Keratinocyte (primary cell): ENCODE measurements around the gene SNCA. TPM values are rescaled to one million over a fixed set of nuclear protein-coding genes. Genes with fewer than 3 reads are reported as not detected.

ENCODE experiments used
- DNase-seq: peaks from one replicate; pipeline ENCODE4 v3.0.0-alpha.2; 2011; ENCODE audit warnings: low read depth, missing footprints, low spot score
- FAIRE-seq: peaks from 2 replicates; lab custom pipeline; 2011; peaks lifted over from hg19 to GRCh38; lab: Jason Lieb, UNC
- H2AFZ ChIP-seq: 2 replicates; pipeline ENCODE4 v1.6.0; 2012; ENCODE audit warnings: low read length, control low read depth, inconsistent platforms; ENCODE audit not compliant: control insufficient read depth
- H3K27ac ChIP-seq: 2 replicates; pipeline ENCODE4 v1.5.1; 2011; ENCODE audit warnings: low read length; ENCODE audit not compliant: control insufficient read depth, insufficient read depth
- H3K27me3 ChIP-seq: 3 replicates; pipeline ENCODE4 v1.6.0; 2011; ENCODE audit warnings: low read length; ENCODE audit not compliant: control insufficient read depth, insufficient read depth; ENCODE audit errors: extremely low read depth
- H3K36me3 ChIP-seq, 2 experiments: 2 replicates in 1 of 2; 3 replicates in 1 of 2; pipeline ENCODE4 v1.5.1; 2011; ENCODE audit warnings: low read length in 2 of 2, mild to moderate bottlenecking in 1 of 2; ENCODE audit not compliant: control insufficient read depth in 2 of 2, insufficient read depth in 2 of 2; ENCODE audit errors: extremely low read depth in 1 of 2
- H3K4me1 ChIP-seq: 3 replicates; pipeline ENCODE4 v1.5.1; 2011; ENCODE audit warnings: low read length; ENCODE audit not compliant: control insufficient read depth, insufficient read depth; ENCODE audit errors: extremely low read depth
- H3K4me2 ChIP-seq: 3 replicates; pipeline ENCODE4 v1.6.0; 2011; ENCODE audit warnings: low read depth, low read length; ENCODE audit not compliant: control insufficient read depth, insufficient read depth; ENCODE audit errors: extremely low read depth
- H3K4me3 ChIP-seq, 3 experiments: fragments of 200-600 bp in 1 of 3; sonication (generic) in 1 of 3; 2 replicates in 2 of 3; 3 replicates in 1 of 3; pipeline ENCODE4 v1.5.1; 2011 to 2016; ENCODE audit warnings: low read length in 3 of 3, mild to moderate bottlenecking in 3 of 3, control low read depth in 2 of 3, inconsistent platforms in 1 of 3, low read depth in 1 of 3, mixed read lengths in 1 of 3, mixed run types in 1 of 3, moderate library complexity in 1 of 3; ENCODE audit not compliant: control insufficient read depth in 2 of 3, insufficient read depth in 2 of 3; ENCODE audit errors: extremely low read depth in 1 of 3
- H3K79me2 ChIP-seq: 2 replicates; pipeline ENCODE4 v1.6.0; 2012; ENCODE audit warnings: low read length; ENCODE audit not compliant: control insufficient read depth, insufficient read depth
- H3K9ac ChIP-seq: 3 replicates; pipeline ENCODE4 v1.6.0; 2011; ENCODE audit warnings: low read length; ENCODE audit not compliant: control insufficient read depth, insufficient read depth; ENCODE audit errors: extremely low read depth
- H3K9me1 ChIP-seq: 3 replicates; pipeline ENCODE4 v1.6.0; 2011; ENCODE audit warnings: low read length; ENCODE audit not compliant: control insufficient read depth, insufficient read depth; ENCODE audit errors: extremely low read depth
- H3K9me3 ChIP-seq: 2 replicates; pipeline ENCODE4 v1.5.1; 2012; ENCODE audit warnings: low read depth, low read length; ENCODE audit not compliant: control insufficient read depth
- H4K20me1 ChIP-seq: 3 replicates; pipeline ENCODE4 v1.6.0; 2011; ENCODE audit warnings: low read length; ENCODE audit not compliant: control insufficient read depth, insufficient read depth; ENCODE audit errors: extremely low read depth
- EZH2 ChIP-seq: IDR thresholded peaks from one replicate; pipeline ENCODE4 v1.6.1; 2012; ENCODE audit warnings: inconsistent platforms, mild to moderate bottlenecking, low read length, moderate library complexity
- dilution Hi-C: fragments of 300-500 bp; cut with MboI; formaldehyde crosslinking; loops from one replicate; pipeline ENCODE4 v1.7.0; 2020; ENCODE audit warnings: low sequenced_read_pairs; ENCODE audit not compliant: extremely low pct_ligation_motif_present
- polyA plus RNA-seq, 5 experiments: library from polyadenylated mRNA; depleted of rRNA in 3 of 5; stranded (reverse) in 3 of 5; stranded (forward) in 1 of 5; unstranded in 1 of 5; fragments of >200 nt; gene quantifications; 1 replicate in 1 of 5; 2 replicates in 3 of 5; 3 replicates in 1 of 5; pipeline versions ENCODE4 v1.2.1 to v1.2.3, GENCODE V29; 2011 to 2012; ENCODE audit warnings: missing spikeins in 2 of 5, low read depth in 1 of 5, low replicate concordance in 1 of 5
- TF ChIP-seq, protein P1 (sequence below), 3 experiments: IDR thresholded peaks in 1 of 3; conservative IDR thresholded peaks in 1 of 3; optimal IDR thresholded peaks in 1 of 3; 2 replicates in 2 of 3; 3 replicates in 1 of 3; pipeline versions ENCODE3 to v1.5.1; 2011; ENCODE audit warnings: low read length in 3 of 3, mild to moderate bottlenecking in 3 of 3, moderate library complexity in 2 of 3, control low read depth in 1 of 3, inconsistent platforms in 1 of 3; ENCODE audit not compliant: insufficient read depth in 2 of 3; ENCODE audit errors: extremely low read depth in 1 of 3

Gene SNCA
- polyA plus RNA-seq, 1 donor (not counting 4 experiments of a cell fraction or from before 2014, with no cell fraction given), result 61.3 TPM

GRCh38 chr4:89847571-89848325 lies 10.8 kb upstream of the SNCA start:
- dilution Hi-C loops, result no loop called here
- peak; percentile 21 for DNase-seq
- peak overlapping the region; percentile 48 for H3K27ac ChIP-seq

DNA sequence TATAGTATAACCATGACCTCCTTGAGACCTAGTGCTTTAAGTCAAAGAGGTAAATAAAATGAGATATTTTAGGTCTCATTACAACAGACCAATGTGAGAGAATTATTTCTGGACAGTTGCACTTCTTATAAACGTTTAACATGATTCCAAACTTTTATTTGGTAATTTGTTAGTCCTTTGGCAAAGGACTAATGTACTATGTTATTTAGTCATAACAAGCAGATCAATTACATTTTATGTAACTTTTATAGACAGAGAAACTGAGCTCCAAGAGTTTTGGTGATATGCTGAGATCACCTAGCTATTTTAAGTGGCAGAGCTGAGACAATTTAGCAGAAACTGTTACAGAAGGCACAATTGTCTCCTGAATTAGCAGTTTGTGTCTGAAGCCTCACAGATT lies 2.6 kb upstream of the SNCA start:
- Histone ChIP-seq H3K36me3 (no peaks in the 10 kb centered on the region), H3K9me3 (no peaks in the 10 kb centered on the region), H3K9ac (no peak overlapping the region), H2AFZ (peak overlapping the region; percentile 36), H3K4me2 (no peak overlapping the region), H3K9me1 (no peaks in the 10 kb centered on the region), H3K4me1 (peaks cover 12% of the 10 kb centered on the region), H3K4me3 (no peak overlapping the region), H4K20me1 (no peaks in the 10 kb centered on the region), H3K27ac (no peak overlapping the region), H3K27me3 (no peaks in the 10 kb centered on the region), H3K79me2 (peaks cover 13% of the 10 kb centered on the region)
- TF ChIP-seq EZH2, result no peak
- TF ChIP-seq, protein P1, sequence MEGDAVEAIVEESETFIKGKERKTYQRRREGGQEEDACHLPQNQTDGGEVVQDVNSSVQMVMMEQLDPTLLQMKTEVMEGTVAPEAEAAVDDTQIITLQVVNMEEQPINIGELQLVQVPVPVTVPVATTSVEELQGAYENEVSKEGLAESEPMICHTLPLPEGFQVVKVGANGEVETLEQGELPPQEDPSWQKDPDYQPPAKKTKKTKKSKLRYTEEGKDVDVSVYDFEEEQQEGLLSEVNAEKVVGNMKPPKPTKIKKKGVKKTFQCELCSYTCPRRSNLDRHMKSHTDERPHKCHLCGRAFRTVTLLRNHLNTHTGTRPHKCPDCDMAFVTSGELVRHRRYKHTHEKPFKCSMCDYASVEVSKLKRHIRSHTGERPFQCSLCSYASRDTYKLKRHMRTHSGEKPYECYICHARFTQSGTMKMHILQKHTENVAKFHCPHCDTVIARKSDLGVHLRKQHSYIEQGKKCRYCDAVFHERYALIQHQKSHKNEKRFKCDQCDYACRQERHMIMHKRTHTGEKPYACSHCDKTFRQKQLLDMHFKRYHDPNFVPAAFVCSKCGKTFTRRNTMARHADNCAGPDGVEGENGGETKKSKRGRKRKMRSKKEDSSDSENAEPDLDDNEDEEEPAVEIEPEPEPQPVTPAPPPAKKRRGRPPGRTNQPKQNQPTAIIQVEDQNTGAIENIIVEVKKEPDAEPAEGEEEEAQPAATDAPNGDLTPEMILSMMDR (optimal IDR thresholded peaks at IDR 0.05 in 1 of 3, IDR thresholded peaks at IDR 0.05 in 1 of 3, conservative IDR thresholded peaks at IDR 0.05 in 1 of 3; ENCODE audit: extremely low read depth in 1 of 3, insufficient read depth in 2 of 3, low read length in 3 of 3), result no peak
- no peak for DNase-seq
- no peak for FAIRE-seq
- dilution Hi-C loops, result no loop called here

More at GRCh38 chr4:89847571-89848325, 10.8 kb upstream of the SNCA start:
- FAIRE-seq, result peak; percentile 81
- peak overlapping the region; percentile 62 for H2AFZ ChIP-seq
- H3K9me3 ChIP-seq, result peaks cover 5% of the 10 kb centered on the region
- no peaks in the 10 kb centered on the region for H3K9me1 ChIP-seq
- peak overlapping the region; percentile 49 for H3K4me2 ChIP-seq
- no peak for TF ChIP-seq EZH2
- TF ChIP-seq, protein P1 (optimal IDR thresholded peaks at IDR 0.05 in 1 of 3, IDR thresholded peaks at IDR 0.05 in 1 of 3, conservative IDR thresholded peaks at IDR 0.05 in 1 of 3; ENCODE audit: extremely low read depth in 1 of 3, insufficient read depth in 2 of 3, low read length in 3 of 3), result no peak
- no peaks in the 10 kb centered on the region for H3K79me2 ChIP-seq
- peaks cover 14% of the 10 kb centered on the region for H3K4me1 ChIP-seq
- H3K36me3 ChIP-seq, result no peaks in the 10 kb centered on the region
- H3K4me3 ChIP-seq, result peak overlapping the region in 1 of 3 experiments; percentile 26
- H4K20me1 ChIP-seq, result no peaks in the 10 kb centered on the region
- no peaks in the 10 kb centered on the region for H3K27me3 ChIP-seq
- no peak overlapping the region for H3K9ac ChIP-seq
